Activated CD4-positive, alpha-beta T cell treated with anti-CD3 and anti-CD28 coated beads, Interleukin-2, amount 10 ng/mL, durations not matched to agents 24 days and 14 days (primary cell): ENCODE measurements around the gene CCSER1. TPM values are rescaled to one million over a fixed set of nuclear protein-coding genes. Genes with fewer than 3 reads are reported as not detected.
"Not testable (repeated sequence)": the region's sequence is repeated elsewhere in the genome, so short reads cannot be mapped to it uniquely, and the experiment has no call there.

Source experiments
- DNase-seq: peaks from one replicate; pipeline ENCODE4 v3.0.0; 2022
- H3K27ac Mint-ChIP-seq: one replicate; pipeline ENCODE4 v1.8.0; 2022; ENCODE audit warnings: mild to moderate bottlenecking, mixed read lengths
- H3K27me3 Mint-ChIP-seq: one replicate; pipeline ENCODE4 v1.8.0; 2022; ENCODE audit warnings: mixed read lengths
- H3K36me3 Mint-ChIP-seq: one replicate; pipeline ENCODE4 v1.8.0; 2022; ENCODE audit warnings: low read depth, mild to moderate bottlenecking, mixed read lengths
- H3K4me1 Mint-ChIP-seq: one replicate; pipeline ENCODE4 v1.8.0; 2021; ENCODE audit warnings: mixed read lengths
- H3K4me3 Mint-ChIP-seq: one replicate; pipeline ENCODE4 v1.8.0; 2022; ENCODE audit warnings: mild to moderate bottlenecking, moderate library complexity, mixed read lengths
- H3K9me3 Mint-ChIP-seq: one replicate; pipeline ENCODE4 v1.8.0; 2021; ENCODE audit warnings: mixed read lengths
- intact Hi-C: fragments of 100-400 bp; cut with micrococcal nuclease; formaldehyde crosslinking; loops from one replicate; pipeline ENCODE4 v1.15.1; 2023
- total RNA-seq: library from RNA; stranded (reverse); gene quantifications from 2 replicates; pipeline ENCODE4 v1.2.3, GENCODE V29; 2022

CCSER1 gene
- total RNA-seq, 1 donor from 2014 or later, result not detected

DNA sequence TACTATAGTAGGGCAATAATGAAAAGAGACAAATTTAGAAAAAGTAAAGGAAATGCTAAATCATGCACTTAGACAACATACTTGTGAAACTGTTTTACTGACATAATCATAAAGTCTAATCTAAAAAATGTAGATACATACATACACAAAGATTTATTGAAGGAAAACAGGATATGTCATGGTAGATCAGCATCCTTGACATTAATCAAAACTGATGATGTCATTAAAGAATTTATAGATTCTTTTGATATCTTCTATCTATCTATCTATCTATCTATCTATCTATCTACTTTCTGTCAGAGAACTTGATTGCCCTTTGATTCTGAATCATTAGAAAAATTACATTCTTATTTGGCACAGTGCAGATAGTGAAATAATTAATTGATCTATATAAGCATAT is 311.3 kb downstream of the CCSER1 start:
- H3K4me3 Mint-ChIP-seq, result no peak overlapping the region
- no peaks in the 10 kb centered on the region for H3K36me3 Mint-ChIP-seq
- H3K4me1 Mint-ChIP-seq, result no peaks in the 10 kb centered on the region
- no peaks in the 10 kb centered on the region for H3K9me3 Mint-ChIP-seq
- no peak overlapping the region for H3K27ac Mint-ChIP-seq
- intact Hi-C loops, result no loop called here
- DNase-seq, result no peak
- H3K27me3 Mint-ChIP-seq, result no peaks in the 10 kb centered on the region

DNA sequence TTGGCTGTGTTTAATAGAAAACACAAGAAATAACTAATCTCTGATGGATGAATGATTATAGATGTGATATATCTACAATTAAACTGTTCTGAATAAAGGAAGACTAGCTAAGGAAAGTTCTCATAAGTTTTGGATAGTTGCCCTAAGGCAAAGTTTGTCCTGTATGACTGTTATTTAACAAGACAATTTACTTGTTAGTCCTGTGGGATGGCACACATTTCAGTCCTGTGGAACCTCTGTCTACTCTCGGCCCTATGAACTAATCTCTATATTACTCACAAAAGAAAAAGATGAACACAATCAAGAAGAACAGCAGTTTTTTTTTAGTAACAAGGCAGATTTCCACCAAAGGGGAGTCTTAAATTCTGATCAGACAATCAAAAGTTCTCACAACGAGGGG is 314.6 kb downstream of the CCSER1 start:
- no peaks in the 10 kb centered on the region for H3K36me3 Mint-ChIP-seq
- DNase-seq, result no peak

DNA sequence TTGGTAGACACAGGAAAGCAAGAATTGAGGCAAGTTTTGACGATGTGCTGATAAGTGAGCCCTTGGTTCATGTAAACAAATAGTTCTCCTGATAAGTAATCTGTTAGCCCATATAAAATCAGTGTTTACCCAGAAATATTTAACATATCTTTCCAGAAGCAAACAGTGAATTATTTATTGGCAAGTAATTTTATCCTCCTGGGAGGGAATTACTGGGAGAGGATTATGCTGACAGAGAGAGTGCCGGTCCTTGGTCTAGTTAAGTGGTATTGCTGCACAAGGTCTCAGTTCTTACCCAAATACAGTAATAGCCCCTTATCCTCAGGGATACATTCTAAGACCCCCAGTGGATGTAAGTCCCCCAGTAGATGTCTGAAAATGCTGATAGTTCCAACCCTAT is 315.4 kb downstream of the CCSER1 start:
- no peak overlapping the region for H3K4me3 Mint-ChIP-seq
- intact Hi-C loops, result no loop called here
- H3K27ac Mint-ChIP-seq, result no peak overlapping the region
- H3K4me1 Mint-ChIP-seq, result no peaks in the 10 kb centered on the region
- no peaks in the 10 kb centered on the region for H3K9me3 Mint-ChIP-seq
- DNase-seq, result no peak
- H3K27me3 Mint-ChIP-seq, result no peaks in the 10 kb centered on the region
- H3K36me3 Mint-ChIP-seq, result no peaks in the 10 kb centered on the region

More for the DNA sequence above, 314.6 kb downstream of the CCSER1 start:
- H3K27me3 Mint-ChIP-seq, result no peaks in the 10 kb centered on the region
- intact Hi-C loops, result no loop called here
- H3K9me3 Mint-ChIP-seq, result no peaks in the 10 kb centered on the region
- H3K27ac Mint-ChIP-seq, result no peak overlapping the region
- no peak overlapping the region for H3K4me3 Mint-ChIP-seq
- H3K4me1 Mint-ChIP-seq, result no peaks in the 10 kb centered on the region

DNA sequence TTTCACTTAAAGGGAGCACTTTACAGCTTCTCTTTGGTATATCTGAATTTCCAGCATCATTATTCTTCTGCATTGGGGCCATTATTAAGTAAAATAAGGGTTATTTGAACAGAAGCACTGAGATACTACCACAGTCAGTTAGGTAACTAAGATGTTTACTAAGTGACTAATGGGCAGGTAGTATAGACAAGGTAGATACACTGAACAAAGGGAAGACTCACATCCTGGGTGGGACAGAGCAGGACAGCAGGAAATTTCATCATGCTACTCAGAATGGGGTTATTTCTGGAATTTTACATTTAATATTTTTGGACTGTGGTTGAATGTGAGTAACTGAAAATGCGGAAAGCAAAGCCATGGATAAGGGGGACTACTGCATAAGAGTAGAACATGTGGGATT is 316.0 kb downstream of the CCSER1 start:
- DNase-seq, result no peak
- Mint-ChIP-seq H3K4me3 (no peak overlapping the region), H3K27ac (no peak overlapping the region), H3K4me1 (no peaks in the 10 kb centered on the region), H3K27me3 (no peaks in the 10 kb centered on the region), H3K36me3 (no peaks in the 10 kb centered on the region), H3K9me3 (no peaks in the 10 kb centered on the region)
- intact Hi-C loops, result no loop called here

DNA sequence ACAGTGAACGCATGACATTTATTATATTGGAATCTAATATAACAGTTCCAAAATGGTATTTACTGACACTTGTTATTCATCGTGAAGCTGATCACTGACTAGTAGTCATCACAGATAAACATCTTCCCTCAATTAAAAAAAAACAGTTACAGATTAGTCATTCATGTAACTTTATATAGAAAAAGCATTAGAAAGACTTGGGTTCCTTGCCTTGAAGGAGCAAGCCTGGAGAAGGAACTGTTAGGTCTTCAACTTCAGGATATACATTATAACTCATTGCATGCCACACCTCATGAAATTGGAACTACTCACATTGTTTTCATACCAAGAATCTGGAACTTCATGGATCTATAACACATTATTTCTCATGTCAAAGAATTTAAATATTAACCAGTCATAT is 317.7 kb downstream of the CCSER1 start:
- intact Hi-C loops, result no loop called here
- H3K36me3 Mint-ChIP-seq, result no peaks in the 10 kb centered on the region
- no peak for DNase-seq
- H3K27ac Mint-ChIP-seq, result no peak overlapping the region
- no peaks in the 10 kb centered on the region for H3K4me1 Mint-ChIP-seq
- no peaks in the 10 kb centered on the region for H3K9me3 Mint-ChIP-seq
- H3K27me3 Mint-ChIP-seq, result no peaks in the 10 kb centered on the region
- no peak overlapping the region for H3K4me3 Mint-ChIP-seq

DNA sequence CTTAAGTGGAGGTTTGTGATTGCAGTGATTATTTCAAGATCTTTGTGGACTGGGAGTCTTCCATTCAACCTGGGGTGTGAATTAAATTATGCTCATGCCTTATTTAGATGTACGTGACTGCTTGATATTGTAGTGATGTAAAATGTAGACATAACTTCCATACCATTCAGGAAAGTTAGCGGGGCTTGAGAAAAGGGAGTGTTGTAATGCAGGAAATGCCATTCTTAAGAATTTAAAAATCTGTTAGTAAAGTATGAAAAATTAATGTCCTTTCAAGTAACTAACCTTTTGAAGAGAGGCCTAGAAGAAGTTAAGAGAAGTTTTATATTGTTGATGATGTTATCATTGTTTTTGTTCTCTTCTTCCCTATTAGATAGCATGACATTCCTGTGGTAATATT is 318.2 kb downstream of the CCSER1 start:
- Mint-ChIP-seq H3K36me3 (no peaks in the 10 kb centered on the region), H3K4me1 (no peaks in the 10 kb centered on the region)

DNA sequence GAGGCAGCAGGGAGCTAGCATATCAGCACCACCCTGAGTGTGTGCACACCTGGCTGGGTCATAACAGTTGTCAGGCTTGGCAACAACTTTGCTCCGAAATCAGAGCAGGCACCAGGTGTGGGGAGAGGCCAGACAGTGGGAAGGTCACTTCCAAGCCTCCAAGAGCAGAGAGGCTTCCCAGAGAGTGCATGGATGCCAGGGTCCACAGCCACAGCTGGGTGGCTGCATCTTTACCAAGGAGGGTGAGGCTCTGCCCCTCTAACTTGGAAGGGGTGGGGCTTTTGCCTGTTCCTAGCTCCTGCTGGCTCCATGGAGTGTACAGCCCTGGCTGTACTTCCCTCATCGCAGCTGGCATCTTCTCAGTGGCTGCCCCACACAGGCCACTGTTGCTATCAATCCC is 322.4 kb downstream of the CCSER1 start:
- H3K4me3 Mint-ChIP-seq, result no peak overlapping the region
- H3K27ac Mint-ChIP-seq, result no peak overlapping the region
- no peaks in the 10 kb centered on the region for H3K9me3 Mint-ChIP-seq
- no peaks in the 10 kb centered on the region for H3K27me3 Mint-ChIP-seq
- no peaks in the 10 kb centered on the region for H3K4me1 Mint-ChIP-seq
- DNase-seq, result no peak
- no peaks in the 10 kb centered on the region for H3K36me3 Mint-ChIP-seq
- intact Hi-C loops, result no loop called here

More for the DNA sequence above, 318.2 kb downstream of the CCSER1 start:
- intact Hi-C loops, result no loop called here
- Mint-ChIP-seq H3K9me3 (no peaks in the 10 kb centered on the region), H3K27ac (no peak overlapping the region), H3K27me3 (no peaks in the 10 kb centered on the region), H3K4me3 (no peak overlapping the region)
- no peak for DNase-seq

DNA sequence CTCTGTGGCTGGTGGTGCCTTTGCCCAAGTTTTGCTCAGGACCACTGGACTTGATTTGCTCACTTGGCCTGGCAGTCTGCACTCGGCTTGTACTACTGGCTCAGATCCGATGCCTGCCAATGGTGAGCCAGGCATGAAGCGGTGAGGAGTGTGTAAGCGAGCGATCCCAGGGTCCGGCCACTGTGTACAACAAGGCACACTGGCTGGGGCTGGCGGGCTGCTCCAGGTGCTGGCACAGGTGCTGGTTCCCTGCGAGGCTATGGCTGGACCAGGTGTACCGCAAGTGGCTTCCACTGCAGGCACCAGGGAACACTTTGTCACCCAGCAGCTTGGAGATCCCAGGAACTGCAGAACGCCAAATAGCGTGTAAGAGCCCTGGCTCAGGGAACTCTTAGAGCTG is 329.7 kb downstream of the CCSER1 start:
- Mint-ChIP-seq H3K27ac (no peak overlapping the region), H3K4me3 (no peak overlapping the region), H3K4me1 (no peaks in the 10 kb centered on the region), H3K9me3 (peaks cover 5% of the 10 kb centered on the region), H3K27me3 (no peaks in the 10 kb centered on the region), H3K36me3 (no peaks in the 10 kb centered on the region)
- intact Hi-C loops, result no loop called here
- DNase-seq, result no peak

DNA sequence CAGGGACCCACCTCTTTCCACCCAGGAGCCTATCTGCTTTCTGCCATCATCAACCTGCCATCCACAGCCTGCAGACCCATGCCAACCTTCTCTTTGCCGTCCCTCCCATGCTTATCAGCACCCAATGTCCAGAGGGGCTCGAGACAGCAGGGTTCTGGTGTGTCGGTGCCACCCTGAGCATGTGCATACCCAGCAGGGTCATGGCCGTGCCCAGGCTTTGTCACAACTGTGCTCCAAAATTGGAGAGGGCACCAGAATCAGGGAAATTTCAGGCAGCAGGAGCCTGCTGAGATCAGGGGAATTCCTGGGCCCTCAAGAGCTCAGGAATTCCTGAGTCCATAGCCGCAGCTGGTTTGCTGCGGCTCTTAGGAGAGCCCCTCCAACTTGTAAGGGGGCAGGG is 330.6 kb downstream of the CCSER1 start:
- no peaks in the 10 kb centered on the region for H3K36me3 Mint-ChIP-seq
- no peaks in the 10 kb centered on the region for H3K4me1 Mint-ChIP-seq

DNA sequence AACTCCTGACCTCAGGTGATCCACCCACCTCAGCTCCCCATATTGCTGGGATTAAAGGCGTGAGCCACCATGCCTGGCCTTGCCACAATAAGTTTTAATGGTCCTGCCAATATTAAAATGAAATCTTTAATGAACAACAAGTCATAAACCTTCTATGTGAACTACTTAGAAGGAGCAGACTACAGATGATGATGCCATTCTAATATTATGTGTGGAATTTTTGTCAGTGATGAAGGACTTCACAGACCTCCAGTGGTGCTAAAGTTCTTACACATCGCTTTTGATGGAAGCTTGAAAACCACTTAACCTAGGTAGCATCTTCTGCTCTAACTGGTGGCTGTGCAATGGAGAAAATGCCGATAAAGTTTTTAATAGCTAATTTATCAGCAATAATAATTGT is 331.4 kb downstream of the CCSER1 start:
- Mint-ChIP-seq H3K27ac (no peak overlapping the region), H3K4me3 (no peak overlapping the region), H3K27me3 (no peaks in the 10 kb centered on the region), H3K36me3 (no peaks in the 10 kb centered on the region), H3K9me3 (peaks cover 5% of the 10 kb centered on the region), H3K4me1 (no peaks in the 10 kb centered on the region)
- DNase-seq, result no peak
- intact Hi-C loops, result no loop called here

More for the DNA sequence above, 330.6 kb downstream of the CCSER1 start:
- Mint-ChIP-seq H3K27ac (no peak overlapping the region), H3K27me3 (no peaks in the 10 kb centered on the region), H3K9me3 (peaks cover 5% of the 10 kb centered on the region), H3K4me3 (no peak overlapping the region)
- intact Hi-C loops, result no loop called here
- no peak for DNase-seq

DNA sequence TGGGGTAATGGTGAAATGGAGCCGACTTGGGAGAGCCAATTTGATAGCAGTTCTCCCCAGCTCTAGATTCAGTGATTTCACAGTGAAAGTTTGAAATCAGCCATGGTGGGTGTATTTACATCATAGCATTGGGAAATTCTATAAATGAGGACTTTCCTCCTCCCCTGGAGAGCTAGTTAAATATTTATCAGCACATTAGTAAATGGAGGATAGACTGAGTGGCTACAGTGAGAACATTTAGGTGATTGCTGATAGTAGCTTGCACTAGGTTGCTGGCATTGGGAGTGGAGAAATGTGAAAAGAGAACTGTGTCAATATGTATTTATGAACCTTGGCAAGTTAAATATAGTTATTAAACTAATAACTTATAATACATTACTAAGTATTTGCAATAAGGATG is 347.3 kb downstream of the CCSER1 start:
- Mint-ChIP-seq H3K4me1 (no peaks in the 10 kb centered on the region), H3K27me3 (no peaks in the 10 kb centered on the region), H3K27ac (no peak overlapping the region), H3K9me3 (no peaks in the 10 kb centered on the region), H3K4me3 (no peak overlapping the region), H3K36me3 (no peaks in the 10 kb centered on the region)
- no peak for DNase-seq
- intact Hi-C loops, result no loop called here

DNA sequence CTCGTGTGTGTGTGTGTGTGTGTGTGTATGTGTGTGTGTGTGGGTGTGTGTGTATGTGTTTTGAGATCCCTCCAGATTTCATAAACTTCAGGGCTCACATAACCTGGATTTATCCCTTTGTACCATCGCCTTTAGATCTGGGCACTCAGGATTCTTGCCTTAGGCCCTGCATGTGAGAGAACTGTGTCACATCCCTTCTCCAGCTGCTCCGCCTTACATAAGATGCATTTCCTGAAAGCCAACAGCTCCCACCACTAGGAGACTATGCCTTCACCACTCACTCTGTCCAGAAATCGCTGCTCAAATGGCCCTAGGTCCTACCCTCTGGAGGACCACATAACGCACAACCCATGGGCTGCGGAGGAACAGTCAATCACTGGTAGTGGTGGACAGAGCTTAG is 348.8 kb downstream of the CCSER1 start:
- intact Hi-C loops, result no loop called here
- Mint-ChIP-seq H3K27me3 (no peaks in the 10 kb centered on the region), H3K4me3 (no peak overlapping the region), H3K36me3 (no peaks in the 10 kb centered on the region), H3K27ac (no peak overlapping the region), H3K4me1 (no peaks in the 10 kb centered on the region), H3K9me3 (no peaks in the 10 kb centered on the region)
- DNase-seq, result no peak

DNA sequence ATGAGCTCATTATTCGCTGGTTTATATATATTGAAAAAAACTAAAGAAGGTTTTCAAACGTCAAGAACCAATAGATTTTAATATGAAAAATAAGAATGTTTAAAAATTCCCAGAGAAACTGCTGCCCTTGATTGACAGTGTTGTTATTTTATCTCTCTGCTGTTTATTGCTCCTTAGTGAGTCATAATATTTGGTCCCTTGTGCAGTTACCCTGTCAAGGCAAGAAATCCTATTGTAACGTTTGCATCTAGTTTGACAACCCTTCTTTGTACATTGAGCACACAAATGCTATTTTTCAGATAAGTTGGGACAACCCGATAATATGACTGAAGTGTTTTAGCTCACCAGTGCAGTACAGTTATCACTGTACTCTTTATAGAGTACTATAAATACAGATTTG is 349.4 kb downstream of the CCSER1 start:
- intact Hi-C loops, result no loop called here
- H3K4me1 Mint-ChIP-seq, result no peaks in the 10 kb centered on the region
- H3K9me3 Mint-ChIP-seq, result no peaks in the 10 kb centered on the region
- no peak for DNase-seq
- H3K36me3 Mint-ChIP-seq, result no peaks in the 10 kb centered on the region
- H3K4me3 Mint-ChIP-seq, result no peak overlapping the region
- no peaks in the 10 kb centered on the region for H3K27me3 Mint-ChIP-seq
- H3K27ac Mint-ChIP-seq, result no peak overlapping the region

DNA sequence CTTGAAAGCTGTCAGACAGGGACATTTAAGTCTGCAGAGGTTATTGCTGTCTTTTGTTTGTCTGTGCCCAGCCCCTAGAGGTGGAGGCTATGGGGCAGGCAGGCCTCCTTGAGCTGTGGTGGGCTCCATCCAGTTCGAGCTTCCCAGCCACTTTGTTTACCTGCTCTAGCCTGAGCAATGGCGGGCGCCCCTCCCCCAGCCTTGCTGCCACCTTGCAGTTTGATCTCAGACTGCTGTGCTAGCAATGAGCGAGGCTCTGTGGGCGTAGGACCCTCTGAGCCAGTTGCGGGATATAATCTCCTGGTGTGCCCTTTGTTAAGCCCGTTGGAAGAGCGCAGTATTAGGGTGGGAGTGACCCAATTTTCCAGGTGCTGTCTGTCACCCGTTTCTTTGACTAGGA is 357.7 kb downstream of the CCSER1 start:
- H3K9me3 Mint-ChIP-seq, H3K27ac Mint-ChIP-seq, H3K36me3 Mint-ChIP-seq, H3K27me3 Mint-ChIP-seq, H3K4me1 Mint-ChIP-seq, H3K4me3 Mint-ChIP-seq, intact Hi-C loops, DNase-seq: not testable (repeated sequence)

DNA sequence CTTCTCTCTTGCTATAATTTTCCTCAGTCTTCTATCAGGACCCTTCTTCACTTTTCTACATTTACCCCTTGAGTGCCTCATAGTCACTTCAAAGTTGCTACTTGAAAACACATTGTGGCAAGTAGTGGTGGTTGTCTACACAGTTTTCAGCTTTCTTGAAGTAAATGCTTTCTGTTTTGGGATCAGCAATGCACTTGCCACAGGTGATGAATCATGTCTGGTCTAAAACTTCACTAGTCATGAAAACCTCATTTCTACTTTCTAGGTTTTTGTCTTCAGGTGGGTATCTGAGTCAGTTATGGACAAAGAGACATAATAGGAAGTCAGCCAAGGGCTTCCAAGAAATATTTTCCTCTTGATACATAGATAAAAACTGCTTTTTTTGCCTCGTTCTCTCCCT is 359.2 kb downstream of the CCSER1 start:
- Mint-ChIP-seq H3K36me3 (no peaks in the 10 kb centered on the region), H3K27me3 (no peaks in the 10 kb centered on the region), H3K9me3 (peaks cover 10% of the 10 kb centered on the region), H3K27ac (no peak overlapping the region), H3K4me1 (no peaks in the 10 kb centered on the region), H3K4me3 (no peak overlapping the region)
- intact Hi-C loops, result no loop called here
- DNase-seq, result no peak
